Omental fat pad (tissue), 4 donors: Measurements from ENCODE around the gene MACROD2. TPM values are rescaled to one million over a fixed set of nuclear protein-coding genes. Genes with fewer than 3 reads are reported as not detected.

ENCODE experiments used
- ATAC-seq: fragments of 150-250 bp; one replicate; pipeline ENCODE4 v1.9.1; 2016; ENCODE audit warnings: mild to moderate bottlenecking, moderate library complexity; ENCODE audit not compliant: low FRiP score
- DNase-seq: peaks from one replicate; pipeline ENCODE4 v3.0.0-alpha.2; 2019; ENCODE audit warnings: low spot score
- total RNA-seq, 4 donors: library from RNA; depleted of rRNA; stranded (reverse); fragments of >200 nt; gene quantifications; one replicate each; pipeline ENCODE4 v1.1.0, GENCODE V29; 2016
- TF ChIP-seq, protein P1 (sequence below), 3 donors: fragments of 450-650 bp; IDR thresholded peaks; one replicate each; pipeline ENCODE4 v1.5.1; 2016 to 2017; ENCODE audit warnings: antibody characterized with exemption in 3 of 3, mild to moderate bottlenecking in 3 of 3, moderate library complexity in 2 of 3

MACROD2 gene
- total RNA-seq, 4 donors from 2014 or later, result 6.8 to 54.1 (median 7.4) TPM

DNA sequence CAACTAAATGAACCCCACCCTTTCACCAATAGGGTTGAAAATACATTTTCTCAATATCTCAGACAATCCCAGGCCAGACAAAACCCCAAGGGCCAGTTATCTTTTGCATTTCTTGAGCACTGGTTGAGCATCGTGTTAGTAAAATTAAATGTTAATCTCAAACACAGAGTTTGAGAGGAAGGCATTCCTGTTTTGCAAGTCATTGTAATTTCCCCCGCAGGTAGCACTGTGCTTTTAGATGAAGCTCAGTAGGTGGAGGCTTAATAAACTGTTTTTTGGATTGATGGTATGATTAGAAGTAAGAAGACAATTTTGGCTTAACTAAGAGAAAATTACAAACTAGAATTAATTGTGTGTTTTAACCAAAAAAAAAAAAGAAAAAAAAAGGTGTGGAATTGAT, 1340.7 kb downstream of the MACROD2 start:
- TF ChIP-seq, protein P1, sequence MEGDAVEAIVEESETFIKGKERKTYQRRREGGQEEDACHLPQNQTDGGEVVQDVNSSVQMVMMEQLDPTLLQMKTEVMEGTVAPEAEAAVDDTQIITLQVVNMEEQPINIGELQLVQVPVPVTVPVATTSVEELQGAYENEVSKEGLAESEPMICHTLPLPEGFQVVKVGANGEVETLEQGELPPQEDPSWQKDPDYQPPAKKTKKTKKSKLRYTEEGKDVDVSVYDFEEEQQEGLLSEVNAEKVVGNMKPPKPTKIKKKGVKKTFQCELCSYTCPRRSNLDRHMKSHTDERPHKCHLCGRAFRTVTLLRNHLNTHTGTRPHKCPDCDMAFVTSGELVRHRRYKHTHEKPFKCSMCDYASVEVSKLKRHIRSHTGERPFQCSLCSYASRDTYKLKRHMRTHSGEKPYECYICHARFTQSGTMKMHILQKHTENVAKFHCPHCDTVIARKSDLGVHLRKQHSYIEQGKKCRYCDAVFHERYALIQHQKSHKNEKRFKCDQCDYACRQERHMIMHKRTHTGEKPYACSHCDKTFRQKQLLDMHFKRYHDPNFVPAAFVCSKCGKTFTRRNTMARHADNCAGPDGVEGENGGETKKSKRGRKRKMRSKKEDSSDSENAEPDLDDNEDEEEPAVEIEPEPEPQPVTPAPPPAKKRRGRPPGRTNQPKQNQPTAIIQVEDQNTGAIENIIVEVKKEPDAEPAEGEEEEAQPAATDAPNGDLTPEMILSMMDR (IDR thresholded peaks at IDR 0.05), result no peak
- DNase-seq (no peak), ATAC-seq (no peak)

DNA sequence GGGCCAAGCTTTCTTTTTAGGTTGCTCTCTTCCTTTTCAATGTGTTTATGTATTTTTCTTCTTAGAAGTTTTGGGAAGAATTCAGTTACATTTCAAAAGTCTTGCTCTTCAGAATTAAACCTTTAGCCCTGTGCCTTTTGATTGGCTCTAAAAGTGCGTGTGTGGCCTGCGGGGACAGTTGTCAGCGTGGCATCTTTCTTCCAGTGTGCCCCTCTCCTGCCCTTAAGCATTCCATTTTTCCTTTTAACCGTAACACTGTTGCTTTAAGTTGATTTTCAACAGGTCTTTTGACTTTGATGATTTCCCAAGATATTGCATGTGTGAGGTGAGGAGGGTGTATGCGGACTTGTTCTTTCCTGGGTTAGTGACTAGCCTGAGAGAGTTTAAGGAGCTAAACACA, 1341.2 kb downstream of the MACROD2 start:
- DNase-seq, result no peak
- TF ChIP-seq, protein P1 (IDR thresholded peaks at IDR 0.05), result no peak
- no peak for ATAC-seq

DNA sequence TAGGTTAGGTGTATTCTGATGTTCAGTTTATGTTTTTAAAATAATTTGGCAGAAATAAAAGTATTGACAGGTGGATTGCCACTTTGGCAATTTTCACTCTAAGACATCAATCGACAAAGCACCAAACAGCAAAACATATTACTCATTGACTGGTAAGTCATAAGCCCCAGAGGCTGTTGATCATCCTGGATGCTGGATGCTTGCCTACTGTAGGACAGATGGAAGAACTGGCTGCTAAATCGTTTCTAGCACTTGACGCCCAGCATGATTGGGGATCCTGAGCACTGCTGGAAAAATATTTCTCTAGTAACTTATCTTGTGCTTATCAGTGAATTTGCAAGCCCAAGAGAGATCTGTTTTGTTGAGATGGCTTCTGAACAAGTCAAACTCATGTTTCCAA, 1343.9 kb downstream of the MACROD2 start:
- TF ChIP-seq, protein P1 (IDR thresholded peaks at IDR 0.05), result no peak
- DNase-seq (no peak), ATAC-seq (no peak)

DNA sequence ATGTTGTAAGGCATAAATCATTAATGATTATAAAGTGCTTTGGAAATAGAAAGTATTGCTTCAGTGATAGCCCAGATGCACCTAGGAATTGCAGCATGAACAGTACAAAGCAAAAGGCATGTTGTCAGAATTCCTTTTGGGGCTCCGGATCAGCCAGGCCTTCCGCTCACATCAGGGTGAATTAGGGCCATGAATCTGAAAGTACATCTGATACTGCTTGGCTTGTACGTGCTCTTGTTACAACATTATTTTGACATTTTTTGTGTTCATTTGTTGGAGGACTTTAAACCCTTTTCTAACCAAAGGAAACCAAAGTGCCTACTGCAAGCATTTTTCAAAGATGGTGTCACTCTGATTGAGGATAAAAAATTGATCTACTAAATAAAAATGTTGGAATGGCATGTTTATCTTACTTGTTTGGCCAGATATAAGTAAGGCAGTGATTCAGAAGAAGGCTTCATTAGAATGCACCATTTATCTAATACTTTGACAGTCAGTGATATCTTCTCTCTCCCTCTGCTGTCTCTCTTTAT, 1347.7 kb downstream of the MACROD2 start:
- TF ChIP-seq, protein P1 (IDR thresholded peaks at IDR 0.05), result no peak
- DNase-seq (no peak), ATAC-seq (peak; percentile 92)

DNA sequence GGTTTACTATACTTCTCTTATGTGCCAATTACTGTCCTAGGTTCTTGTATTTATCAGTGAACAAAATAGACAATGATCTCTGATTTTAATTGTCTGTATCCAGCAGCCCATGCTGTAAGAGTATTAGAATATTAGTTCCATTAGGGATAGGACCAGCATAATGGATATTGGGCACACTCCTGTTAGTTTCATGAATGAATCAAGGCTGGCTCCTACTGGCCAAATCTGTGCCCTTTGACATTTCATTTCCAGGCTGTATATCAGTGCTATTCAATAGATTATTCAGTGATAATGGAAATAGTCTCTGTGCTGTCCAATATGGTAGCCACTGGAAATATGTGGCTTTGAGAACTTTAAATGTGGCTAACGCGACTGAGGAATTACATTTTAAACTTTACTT, 1350.0 kb downstream of the MACROD2 start:
- no peak for ATAC-seq
- TF ChIP-seq, protein P1 (IDR thresholded peaks at IDR 0.05), result no peak
- DNase-seq, result no peak

DNA sequence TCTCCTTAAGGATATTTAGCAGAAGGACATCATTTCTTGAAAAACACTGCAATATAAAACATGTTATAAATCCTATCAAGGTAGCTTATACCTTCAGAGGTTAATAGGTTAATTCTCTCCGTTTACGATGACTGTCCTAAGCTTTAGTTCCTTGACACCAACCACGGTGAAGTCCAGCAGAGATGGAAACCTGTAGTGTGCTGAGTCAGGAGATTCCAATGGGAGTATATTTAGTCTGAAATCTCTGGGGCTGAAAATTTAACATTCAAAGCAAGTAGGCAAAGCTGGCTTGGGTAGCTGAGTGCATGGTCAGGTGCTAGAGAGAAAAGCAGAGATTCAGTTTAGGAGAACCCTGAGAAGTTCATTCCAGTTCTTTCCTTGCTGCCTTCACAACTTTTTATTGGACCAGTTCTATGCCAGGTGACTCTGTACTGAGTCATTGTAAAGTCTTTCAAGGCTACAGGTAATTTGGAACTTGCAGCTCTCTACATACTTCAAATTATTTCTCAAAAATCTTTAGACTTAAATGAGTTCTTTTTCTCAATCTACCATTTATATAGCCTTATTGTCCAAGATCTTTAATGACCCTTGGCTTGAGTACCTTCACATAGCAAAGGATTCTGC, 1351.5 kb downstream of the MACROD2 start:
- TF ChIP-seq, protein P1 (IDR thresholded peaks at IDR 0.05), result no peak
- DNase-seq (no peak), ATAC-seq (no peak)

DNA sequence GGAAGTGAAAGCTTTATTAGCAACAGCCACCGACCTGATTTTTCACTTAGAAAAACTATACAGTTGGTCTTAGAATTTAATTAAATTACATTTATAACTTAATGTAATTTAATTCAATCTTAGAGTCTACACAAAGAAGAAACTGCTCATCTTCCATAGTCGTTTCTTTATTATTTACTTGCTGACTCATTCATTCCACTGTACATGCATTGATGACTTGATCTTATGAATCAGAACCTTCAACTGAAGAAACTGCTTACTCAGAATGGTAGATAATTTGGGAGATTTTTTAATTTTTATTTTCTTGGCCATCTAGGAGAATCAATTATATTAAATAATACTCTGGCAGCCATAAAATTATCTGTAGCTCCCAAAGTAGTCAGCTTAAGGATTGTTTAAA, 1363.7 kb downstream of the MACROD2 start:
- no peak for ATAC-seq
- TF ChIP-seq, protein P1 (IDR thresholded peaks at IDR 0.05), result no peak
- no peak for DNase-seq
